ENCODE measurements around the gene WNT7B.
A peak's percentile ranks its signal among the peaks of the same experiment; 100 is the strongest.

WNT7B gene

GRCh38 chr22:45960477-45961386 lies 16.2 kb downstream of the WNT7B start:
- DNase-seq: no peak

GRCh38 chr22:45959719-45960476 lies 17.1 kb downstream of the WNT7B start:
- DNase-seq: no peak

GRCh38 chr22:45958971-45959370 lies 18.0 kb downstream of the WNT7B start:
- no peak for DNase-seq

GRCh38 chr22:45957826-45958225 lies 19.1 kb downstream of the WNT7B start:
- no peak for DNase-seq

- no peak for DNase-seq
These were observed 23.8 kb downstream of the WNT7B start for GRCh38 chr22:45953178-45953577.

- no peak for DNase-seq
These were observed 24.4 kb downstream of the WNT7B start for GRCh38 chr22:45952553-45952952.

GRCh38 chr22:45952151-45952550 lies 24.8 kb downstream of the WNT7B start:
- DNase-seq: no peak

GRCh38 chr22:45949891-45950290 lies 27.1 kb downstream of the WNT7B start:
- no peak for DNase-seq

- no peak for DNase-seq
These were observed 27.6 kb downstream of the WNT7B start for GRCh38 chr22:45949258-45949870.

GRCh38 chr22:45948081-45948648 lies 28.8 kb downstream of the WNT7B start:
- peak in 4 of 56 donors; percentile 15 to 35 (median 26) for DNase-seq

GRCh38 chr22:45946805-45947600 lies 30.0 kb downstream of the WNT7B start:
- DNase-seq: peak in 52 of 56 donors; percentile 3 to 79 (median 40)

GRCh38 chr22:45945621-45946106 lies 31.3 kb downstream of the WNT7B start:
- no peak for DNase-seq

- no peak for DNase-seq
These were observed 34.0 kb downstream of the WNT7B start for GRCh38 chr22:45942787-45943493.

- DNase-seq: no peak
These were observed 34.6 kb downstream of the WNT7B start for GRCh38 chr22:45942344-45942743.

GRCh38 chr22:45938913-45939312 lies 38.0 kb downstream of the WNT7B start:
- no peak for DNase-seq

- DNase-seq: no peak
These were observed 39.0 kb downstream of the WNT7B start for GRCh38 chr22:45937960-45938359.

GRCh38 chr22:45935573-45935972 lies 41.4 kb downstream of the WNT7B start:
- no peak for DNase-seq

GRCh38 chr22:45934659-45935341 lies 42.2 kb downstream of the WNT7B start:
- DNase-seq: peak in 18 of 56 donors; percentile 0 to 70 (median 25)

- DNase-seq: no peak
These were observed 42.8 kb downstream of the WNT7B start for GRCh38 chr22:45934168-45934564.

All from nucleus accumbens (tissue), 56 donors.